Measurements from ENCODE around the gene GNAO1. TPM values are rescaled to one million over a fixed set of nuclear protein-coding genes. Genes with fewer than 3 reads are reported as not detected.

Gene GNAO1
- total RNA-seq, 6 experiments from 2014 or later, result 18.2 to 45.1 (median 21.5) TPM

- WGBS (ENCODE audit: insufficient coverage, low coverage, low lambda C conversion rate, missing lambda C conversion rate), result 100% methylated on average over 3 of the region's 3 CpGs
- TF ChIP-seq CTCF (IDR thresholded peaks at IDR 0.05) (no peak), POLR2A (IDR thresholded peaks at IDR 0.05) (no peak)
- Histone ChIP-seq H3K4me3 (no peak overlapping the region), H3K27me3 (no peaks in the 10 kb centered on the region), H3K9me3 (no peaks in the 10 kb centered on the region), H3K27ac (no peak overlapping the region), H3K4me1 (peaks cover 0 to 55% (median 23%) of the 10 kb centered on the region in 4 donors), H3K36me3 (no peaks in the 10 kb centered on the region)
- no peak for DNase-seq
- intact Hi-C loops (cut with DNase I), result no loop called here
- no peak for ATAC-seq
Measured at GRCh38 chr16:56265746-56266145, 74.5 kb downstream of the GNAO1 start.

DNA sequence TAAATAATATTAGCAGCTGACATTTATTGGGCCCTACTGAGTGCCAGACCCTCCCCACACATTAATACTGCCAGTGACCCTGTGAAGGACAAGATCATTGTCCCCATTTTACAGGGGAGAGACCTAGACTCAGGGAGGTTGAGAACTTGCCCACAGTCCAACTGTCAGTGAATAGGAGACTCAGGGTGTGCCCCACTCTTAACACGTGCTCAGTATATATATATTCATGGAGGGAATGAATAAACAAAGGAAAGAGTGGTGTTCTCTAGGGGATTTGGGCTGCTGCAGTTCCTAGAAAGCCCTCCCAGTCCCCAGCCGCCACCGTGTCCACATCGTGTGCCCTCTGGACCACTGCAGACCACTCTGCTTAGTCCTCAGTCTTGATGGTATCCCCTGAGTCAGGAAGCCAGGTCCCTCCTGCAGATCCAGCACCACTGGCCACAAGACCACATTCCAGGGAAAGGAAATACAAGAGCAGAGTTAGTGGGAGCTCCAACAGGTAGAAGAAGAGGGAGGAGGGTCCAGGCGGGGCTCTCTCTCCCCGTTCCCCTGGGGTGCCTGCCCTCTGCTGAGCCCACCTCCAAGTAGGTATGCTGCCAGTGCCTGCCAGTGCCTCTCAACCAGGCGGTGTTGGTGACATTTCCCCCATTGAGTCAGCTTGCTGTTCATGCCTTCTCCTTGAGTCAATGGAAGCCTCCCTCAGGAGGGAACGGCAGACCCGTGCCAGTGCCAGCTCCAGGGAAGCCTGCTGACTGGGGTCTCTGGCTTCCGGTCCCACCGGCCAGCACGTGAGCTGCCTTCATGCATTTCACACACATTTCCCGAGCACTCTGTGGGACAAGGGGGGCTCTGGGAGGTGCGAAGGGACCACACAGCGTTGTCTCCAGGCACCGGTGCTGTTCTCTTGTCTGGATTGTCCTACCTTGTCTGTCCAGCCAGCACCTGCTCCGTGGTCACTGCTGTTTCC, 75.6 kb downstream of the GNAO1 start:
- WGBS (ENCODE audit: insufficient coverage, low coverage, low lambda C conversion rate, missing lambda C conversion rate), result 88% methylated on average over 7 of the region's 17 CpGs
- no peak for ATAC-seq
- Histone ChIP-seq H3K9me3 (no peaks in the 10 kb centered on the region), H3K4me3 (no peak overlapping the region), H3K27me3 (no peaks in the 10 kb centered on the region), H3K4me1 (peaks cover 0 to 55% (median 24%) of the 10 kb centered on the region in 4 donors), H3K36me3 (no peaks in the 10 kb centered on the region), H3K27ac (no peak overlapping the region)
- TF ChIP-seq CTCF (IDR thresholded peaks at IDR 0.05), result no peak
- no peak for TF ChIP-seq POLR2A (IDR thresholded peaks at IDR 0.05)
- intact Hi-C loops (cut with DNase I), result no loop called here
- DNase-seq, result no peak

DNA sequence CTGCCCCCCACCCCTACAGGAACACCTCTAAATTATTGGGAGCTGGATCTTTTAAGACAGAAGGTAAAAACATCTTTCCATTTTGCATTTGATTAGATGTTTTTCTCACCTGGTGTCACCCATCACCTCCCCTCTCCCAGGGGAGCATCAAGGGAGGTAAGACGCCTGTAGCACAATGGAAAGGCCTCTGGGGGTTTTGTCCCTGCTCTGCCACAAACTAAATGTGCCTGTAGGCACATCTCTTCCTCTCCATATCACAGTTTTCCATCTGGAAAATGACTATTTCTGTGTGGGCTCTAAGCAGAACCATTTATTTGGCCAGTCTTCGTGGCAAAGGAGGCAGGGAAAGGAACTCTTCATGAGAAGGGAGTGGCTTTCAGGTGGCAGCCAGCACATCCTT, 76.6 kb downstream of the GNAO1 start:
- TF ChIP-seq POLR2A (IDR thresholded peaks at IDR 0.05), result no peak
- TF ChIP-seq CTCF (IDR thresholded peaks at IDR 0.05), result no peak
- Histone ChIP-seq H3K4me3 (no peak overlapping the region), H3K27me3 (no peaks in the 10 kb centered on the region), H3K27ac (no peak overlapping the region), H3K9me3 (no peaks in the 10 kb centered on the region), H3K36me3 (no peaks in the 10 kb centered on the region), H3K4me1 (peaks cover 0 to 46% (median 22%) of the 10 kb centered on the region in 4 donors)
- 87% methylated on average over 2 of the region's 2 CpGs for WGBS (ENCODE audit: insufficient coverage, low coverage, low lambda C conversion rate, missing lambda C conversion rate)
- ATAC-seq (no peak), DNase-seq (no peak)
- intact Hi-C loops (cut with DNase I), result no loop called here

- ATAC-seq (no peak), DNase-seq (no peak)
- Histone ChIP-seq H3K27me3 (no peaks in the 10 kb centered on the region), H3K4me1 (peaks cover 0 to 37% (median 18%) of the 10 kb centered on the region in 4 donors), H3K9me3 (no peaks in the 10 kb centered on the region), H3K36me3 (no peaks in the 10 kb centered on the region), H3K27ac (peak overlapping the region in 2 of 3 donors; percentile 83 to 86), H3K4me3 (no peak overlapping the region)
- TF ChIP-seq CTCF (IDR thresholded peaks at IDR 0.05), result no peak
- TF ChIP-seq POLR2A (IDR thresholded peaks at IDR 0.05), result no peak
- intact Hi-C loops (cut with DNase I), result no loop called here
- 87% methylated on average over 7 of the region's 8 CpGs for WGBS (ENCODE audit: insufficient coverage, low coverage, low lambda C conversion rate, missing lambda C conversion rate)
Measured at GRCh38 chr16:56268799-56269198, 77.5 kb downstream of the GNAO1 start.
